K562 (cell line): Measurements from ENCODE around the gene CFAP54. TPM values are rescaled to one million over a fixed set of nuclear protein-coding genes. Genes with fewer than 3 reads are reported as not detected.
A peak's percentile ranks its signal among the peaks of the same experiment; 100 is the strongest.

Experiments
- ATAC-seq: fragments of 200-7000 bp; cut with Tn5 transposase; 3 replicates; pipeline ENCODE4 v1.9.1; 2020; ENCODE audit warnings: moderate library complexity
- BruUV-seq: library from RNA; stranded (reverse); fragments of 400-500 nt; replicated peaks from 2 replicates; lab custom pipeline; 2021; lab: Mats Ljungman, UMichigan
- CTCF ChIA-PET: fragments of 300-600 bp; formaldehyde crosslinking; extraction: SDS; loops from one replicate; lab custom pipeline; 2021; ENCODE audit warnings: low intra/inter-chr PET ratio; lab: Yijun Ruan, JAX
- POLR2A ChIA-PET: fragments of 300-600, 350-650 bp; sonication (Branson Sonifier 250); formaldehyde crosslinking; extraction: SDS; loops from one replicate; lab custom pipeline; 2021; ENCODE audit warnings: antibody characterized with exemption, inconsistent platforms; lab: Yijun Ruan, JAX
- DNase-seq, 4 experiments: peaks; one replicate each; pipeline versions ENCODE4 v3.0.0 to v3.0.0-alpha.2; 2011 to 2018; ENCODE audit warnings: low spot score in 3 of 4, mixed read lengths in 3 of 4; ENCODE audit errors: extremely low read depth in 1 of 4
- FAIRE-seq: peaks from 2 replicates; lab custom pipeline; 2011; peaks lifted over from hg19 to GRCh38; lab: Jason Lieb, UNC
- H2AFZ ChIP-seq: 2 replicates; pipeline ENCODE4 v1.6.0; 2011; ENCODE audit warnings: low read depth, low read length, control low read depth, inconsistent platforms
- H3K27ac ChIP-seq: fragments of 200-600 bp; 3 replicates; pipeline ENCODE4 v1.8.0; 2011; ENCODE audit warnings: low read depth, mild to moderate bottlenecking, control low read depth, inconsistent platforms, low read length, moderate library complexity, mixed read lengths; ENCODE audit errors: extremely low read depth
- H3K27me3 ChIP-seq, 2 experiments: fragments of 300-600 bp in 1 of 2; 2 replicates in 1 of 2; 3 replicates in 1 of 2; pipeline versions ENCODE4 v1.6.0 to v1.8.0; 2011; ENCODE audit warnings: inconsistent platforms in 2 of 2, low read length in 2 of 2, mild to moderate bottlenecking in 1 of 2, mixed read lengths in 1 of 2, moderate library complexity in 1 of 2; ENCODE audit not compliant: control insufficient read depth in 2 of 2, insufficient read depth in 2 of 2
- H3K36me3 ChIP-seq: fragments of 300-600 bp; 3 replicates; pipeline ENCODE4 v1.8.0; 2011; ENCODE audit warnings: mild to moderate bottlenecking, low read length, inconsistent platforms; ENCODE audit not compliant: control insufficient read depth, insufficient read depth
- H3K4me1 ChIP-seq, 2 experiments: fragments of 200-600 bp in 1 of 2; replicated peaks in 1 of 2; 2 replicates in 1 of 2; 3 replicates in 1 of 2; pipeline versions ENCODE4 v1.5.1 to v1.8.0; 2011; ENCODE audit warnings: inconsistent platforms in 2 of 2, low read length in 2 of 2, mild to moderate bottlenecking in 1 of 2, mixed read lengths in 1 of 2, moderate library complexity in 1 of 2; ENCODE audit not compliant: control insufficient read depth in 2 of 2, insufficient read depth in 2 of 2
- H3K4me2 ChIP-seq: 2 replicates; pipeline ENCODE4 v1.6.1; 2011; ENCODE audit warnings: low read length, control low read depth, inconsistent platforms, mixed read lengths; ENCODE audit not compliant: insufficient read depth
- H3K4me3 ChIP-seq: fragments of 200-600 bp; sonication (generic), shearing (Covaris generic); 2 replicates; pipeline ENCODE4 v1.5.1; 2016; ENCODE audit warnings: control low read depth, inconsistent platforms
- H3K79me2 ChIP-seq: fragments of 200-600 bp; 3 replicates; pipeline ENCODE4 v1.8.0; 2011; ENCODE audit warnings: low read length, inconsistent platforms; ENCODE audit not compliant: control insufficient read depth, insufficient read depth
- H3K9ac ChIP-seq, 2 experiments: 2 replicates each; pipeline versions ENCODE4 v1.6.0 to v1.6.1; 2011; ENCODE audit warnings: low read depth in 2 of 2, low read length in 2 of 2, control low read depth in 1 of 2, inconsistent platforms in 1 of 2, mild to moderate bottlenecking in 1 of 2, mixed read lengths in 1 of 2; ENCODE audit not compliant: insufficient read depth in 1 of 2
- H3K9me1 ChIP-seq: one replicate; pipeline ENCODE4 v1.6.0; 2011; ENCODE audit warnings: inconsistent platforms, mild to moderate bottlenecking, low read length, moderate library complexity; ENCODE audit not compliant: control insufficient read depth, insufficient read depth
- H3K9me3 ChIP-seq: replicated peaks from 2 replicates; pipeline ENCODE4 v1.5.1; 2011; ENCODE audit warnings: low read depth, low read length, inconsistent platforms; ENCODE audit not compliant: control insufficient read depth, insufficient read depth
- H4K20me1 ChIP-seq: replicated peaks from 2 replicates; pipeline ENCODE4 v1.6.1; 2011; ENCODE audit warnings: low read length, inconsistent platforms, mixed read lengths; ENCODE audit not compliant: control insufficient read depth, insufficient read depth
- DEAF1 ChIP-seq: fragments of 450-650 bp; formaldehyde crosslinking; IDR thresholded peaks from 2 replicates; pipeline ENCODE4 v1.4.0; 2020; ENCODE audit warnings: mild to moderate bottlenecking, moderate library complexity
- RAD21 ChIP-seq, 2 experiments: fragments of 250-450 bp in 1 of 2; fragments of 450-650 bp in 1 of 2; sonication (Bioruptor Pico) in 1 of 2; formaldehyde crosslinking in 1 of 2; IDR thresholded peaks in 1 of 2; conservative IDR thresholded peaks in 1 of 2; 2 replicates each; pipeline versions ENCODE4 v1.4.0 to v1.8.0; 2020 to 2022; ENCODE audit warnings: mild to moderate bottlenecking in 2 of 2, moderate library complexity in 1 of 2
- ZBTB49 ChIP-seq: sonication (generic); formaldehyde crosslinking; IDR thresholded peaks from 2 replicates; pipeline ENCODE4 v1.8.0; 2022; ENCODE audit warnings: missing genetic modification reagents, mild to moderate bottlenecking, borderline replicate concordance
- ZFP36 ChIP-seq: fragments of 150-350 bp; IDR thresholded peaks from 2 replicates; pipeline ENCODE4 v1.6.1; 2018; ENCODE audit warnings: low read length, low read depth; ENCODE audit not compliant: partially characterized antibody
- ZNF146 ChIP-seq: IDR thresholded peaks from one replicate; pipeline ENCODE4 v1.6.1; 2018; ENCODE audit warnings: missing compliant biosample characterization; ENCODE audit not compliant: unreplicated experiment
- ZNF174 ChIP-seq: fragments of 250-450 bp; sonication (Bioruptor Pico); IDR thresholded peaks from 2 replicates; pipeline ENCODE4 v1.4.0; 2020; ENCODE audit warnings: mild to moderate bottlenecking
- ZNF696 ChIP-seq: fragments of 250-450 bp; sonication (Bioruptor Pico); conservative IDR thresholded peaks from 2 replicates; pipeline ENCODE4 v1.4.0; 2020; ENCODE audit warnings: mild to moderate bottlenecking, moderate library complexity
- ZSCAN32 ChIP-seq: fragments of 450-650 bp; formaldehyde crosslinking; IDR thresholded peaks from 2 replicates; pipeline ENCODE4 v1.4.0; 2020; ENCODE audit warnings: mild to moderate bottlenecking, moderate library complexity
- WGBS: fragments of 100-300 bp; shearing (Covaris generic); methylation state at CpG from one replicate; pipeline ENCODE4 v1.1.6; 2016; ENCODE audit warnings: low coverage, mixed read lengths; ENCODE audit not compliant: insufficient coverage; ENCODE audit errors: missing lambda C conversion rate; 5-methylcytosine and 5-hydroxymethylcytosine counted together
- in situ Hi-C: fragments of 300-500 bp; cut with MboI; formaldehyde crosslinking; loops from 4 replicates; pipeline ENCODE4 v1.15.0; 2018; ENCODE audit warnings: inconsistent platforms, mixed read lengths
- intact Hi-C: fragments of 100-400 bp; cut with micrococcal nuclease; formaldehyde crosslinking; loops from 2 replicates; pipeline ENCODE4 v1.14.2; 2022
- polyA plus RNA-seq, 8 experiments: library from polyadenylated mRNA; depleted of rRNA in 4 of 8; stranded (reverse) in 5 of 8; unstranded in 3 of 8; fragments of >200 nt; fragmentation: Nextera tagmentation in 2 of 8; fragmentation: Illumina TruSeq in 1 of 8; extraction: Ambion mirVana in 2 of 8; extraction: Trizol in 1 of 8; gene quantifications; 2 replicates each; pipeline versions ENCODE4 v1.2.1 to v1.2.3, GENCODE V29; 2011 to 2014; ENCODE audit warnings: inconsistent platforms in 1 of 8, missing spikeins in 1 of 8
- total RNA-seq, 7 experiments: library from RNA; depleted of rRNA in 6 of 7; stranded (reverse); fragments of >200 nt in 6 of 7; fragmentation: Illumina TruSeq in 2 of 7; extraction: Trizol in 2 of 7; gene quantifications; 2 replicates each; pipeline versions ENCODE4 v1.2.1 to v1.2.3, GENCODE V29; 2011 to 2021; ENCODE audit warnings: low replicate concordance in 1 of 7
- TF ChIP-seq, protein P1 (sequence below), 3 experiments: IDR thresholded peaks in 2 of 3; conservative IDR thresholded peaks in 1 of 3; 2 replicates each; pipeline ENCODE4 v1.5.1; 2011 to 2012; ENCODE audit warnings: low read length in 3 of 3, mild to moderate bottlenecking in 3 of 3, control low read depth in 2 of 3, improper control_type of control experiment in 1 of 3, inconsistent platforms in 1 of 3, low read depth in 1 of 3, mixed read lengths in 1 of 3, moderate library complexity in 1 of 3; ENCODE audit not compliant: insufficient read depth in 2 of 3

The CFAP54 gene
- total and polyA plus RNA-seq, 9 of the 15 experiments (the other 6 are each of a cell fraction or from before 2014, with no cell fraction given): 0.03 to 0.23 (median 0.10) TPM; not detected in 3

DNA sequence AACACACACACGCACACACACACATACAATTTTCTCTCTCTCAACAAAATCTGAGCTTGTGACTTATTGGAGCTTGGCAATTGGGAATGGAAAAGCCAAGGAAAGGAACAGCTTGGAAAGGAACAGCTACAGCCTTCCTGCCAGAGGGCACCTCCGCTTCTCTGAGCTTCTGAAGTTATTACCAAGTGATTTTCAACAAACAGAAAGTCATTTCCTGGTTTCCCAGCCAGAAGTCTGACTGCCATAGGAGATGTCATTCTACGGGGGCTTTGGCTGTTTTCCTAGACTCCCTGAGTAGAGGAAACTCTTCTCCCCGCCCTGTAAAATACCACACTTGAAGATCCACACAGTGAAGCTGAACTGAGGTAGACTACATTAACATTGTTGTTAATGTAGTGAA lies 198.3 kb downstream of the CFAP54 start (continued):
- TF ChIP-seq ZBTB49 (CRISPR knock-in tag): no peak
- no peak for TF ChIP-seq ZNF174 (CRISPR knock-in tag)
- no peak for TF ChIP-seq ZSCAN32 (CRISPR knock-in tag)
- TF ChIP-seq DEAF1 (CRISPR knock-in tag): no peak
- TF ChIP-seq ZFP36: no peak
- no peak for TF ChIP-seq ZNF696 (CRISPR knock-in tag)

DNA sequence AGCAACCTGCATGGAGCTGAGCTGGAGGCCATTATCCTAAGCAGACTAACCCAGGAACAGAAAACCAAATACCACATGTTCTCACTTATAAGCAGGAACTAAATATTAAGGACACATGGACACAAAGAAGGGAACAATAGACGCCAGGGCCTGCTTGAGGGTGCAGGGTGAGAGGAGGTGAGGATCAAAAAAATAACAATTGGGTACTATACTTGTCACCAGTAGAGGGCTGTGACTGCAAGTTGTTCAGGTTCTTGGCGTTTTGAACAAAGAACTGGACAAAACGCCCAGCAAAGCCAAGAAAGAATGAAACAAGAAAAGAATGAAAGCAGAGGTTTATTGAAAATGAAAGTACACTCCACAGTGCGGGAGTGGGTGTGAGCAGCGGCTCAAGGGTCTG lies 209.1 kb downstream of the CFAP54 start:
- H3K4me1 ChIP-seq: no peaks in the 10 kb centered on the region
- WGBS: 0% methylated on average over 5 of the region's 5 CpGs
- H3K9me3 ChIP-seq: no peaks in the 10 kb centered on the region
- H3K36me3 ChIP-seq: no peaks in the 10 kb centered on the region
- FAIRE-seq (no peak), ATAC-seq (peak; percentile 65; the same call in 2 of the 3 replicates), DNase-seq (peak in 1 of 4 experiments; percentile 8)
- H4K20me1 ChIP-seq: no peaks in the 10 kb centered on the region
- no peaks in the 10 kb centered on the region for H3K9me1 ChIP-seq
- no peaks in the 10 kb centered on the region for H3K79me2 ChIP-seq
- ChIA-PET POLR2A (no interaction called here), CTCF (no interaction called here)
- TF ChIP-seq ZNF146 (peak; percentile 1), ZBTB49 (CRISPR knock-in tag) (no peak), RAD21 (CRISPR knock-in tag; conservative IDR thresholded peaks at IDR 0.05 in 1 of 2, IDR thresholded peaks at IDR 0.05 in 1 of 2) (peak in 1 of 2 experiments; percentile 35; a peak in 1 of 4 replicates)
- TF ChIP-seq, protein P1, sequence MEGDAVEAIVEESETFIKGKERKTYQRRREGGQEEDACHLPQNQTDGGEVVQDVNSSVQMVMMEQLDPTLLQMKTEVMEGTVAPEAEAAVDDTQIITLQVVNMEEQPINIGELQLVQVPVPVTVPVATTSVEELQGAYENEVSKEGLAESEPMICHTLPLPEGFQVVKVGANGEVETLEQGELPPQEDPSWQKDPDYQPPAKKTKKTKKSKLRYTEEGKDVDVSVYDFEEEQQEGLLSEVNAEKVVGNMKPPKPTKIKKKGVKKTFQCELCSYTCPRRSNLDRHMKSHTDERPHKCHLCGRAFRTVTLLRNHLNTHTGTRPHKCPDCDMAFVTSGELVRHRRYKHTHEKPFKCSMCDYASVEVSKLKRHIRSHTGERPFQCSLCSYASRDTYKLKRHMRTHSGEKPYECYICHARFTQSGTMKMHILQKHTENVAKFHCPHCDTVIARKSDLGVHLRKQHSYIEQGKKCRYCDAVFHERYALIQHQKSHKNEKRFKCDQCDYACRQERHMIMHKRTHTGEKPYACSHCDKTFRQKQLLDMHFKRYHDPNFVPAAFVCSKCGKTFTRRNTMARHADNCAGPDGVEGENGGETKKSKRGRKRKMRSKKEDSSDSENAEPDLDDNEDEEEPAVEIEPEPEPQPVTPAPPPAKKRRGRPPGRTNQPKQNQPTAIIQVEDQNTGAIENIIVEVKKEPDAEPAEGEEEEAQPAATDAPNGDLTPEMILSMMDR (IDR thresholded peaks at IDR 0.05 in 2 of 3, conservative IDR thresholded peaks at IDR 0.05 in 1 of 3; ENCODE audit: insufficient read depth in 2 of 3, low read depth in 1 of 3, low read length in 3 of 3): 0 out of 6 replicates have a peak, but pooled peaks of 1 of the 3 experiments have one; percentile 12
- in situ Hi-C loops (no loop called here), intact Hi-C loops (no loop called here)
- H3K4me3 ChIP-seq: no peak overlapping the region
- no peaks in the 10 kb centered on the region for H3K27me3 ChIP-seq
- no TSS peak for BruUV-seq
- H3K27ac ChIP-seq: no peak overlapping the region
- 0 out of 2 replicates have a peak overlapping the region, but pooled peaks have one; percentile 42 for H2AFZ ChIP-seq
- no peak overlapping the region for H3K4me2 ChIP-seq
- H3K9ac ChIP-seq: no peak overlapping the region
